NCI-H2227 (cell line): ENCODE results near the gene ARHGAP9.
"Not testable (repeated sequence)": the region's sequence is repeated elsewhere in the genome, so short reads cannot be mapped to it uniquely, and the experiment has no call there.

Source experiments
- DNase-seq: peaks from one replicate; lab custom pipeline; 2025; ENCODE audit not compliant: unreplicated experiment; lab: John Stamatoyannopoulos, UW

The ARHGAP9 gene

DNA sequence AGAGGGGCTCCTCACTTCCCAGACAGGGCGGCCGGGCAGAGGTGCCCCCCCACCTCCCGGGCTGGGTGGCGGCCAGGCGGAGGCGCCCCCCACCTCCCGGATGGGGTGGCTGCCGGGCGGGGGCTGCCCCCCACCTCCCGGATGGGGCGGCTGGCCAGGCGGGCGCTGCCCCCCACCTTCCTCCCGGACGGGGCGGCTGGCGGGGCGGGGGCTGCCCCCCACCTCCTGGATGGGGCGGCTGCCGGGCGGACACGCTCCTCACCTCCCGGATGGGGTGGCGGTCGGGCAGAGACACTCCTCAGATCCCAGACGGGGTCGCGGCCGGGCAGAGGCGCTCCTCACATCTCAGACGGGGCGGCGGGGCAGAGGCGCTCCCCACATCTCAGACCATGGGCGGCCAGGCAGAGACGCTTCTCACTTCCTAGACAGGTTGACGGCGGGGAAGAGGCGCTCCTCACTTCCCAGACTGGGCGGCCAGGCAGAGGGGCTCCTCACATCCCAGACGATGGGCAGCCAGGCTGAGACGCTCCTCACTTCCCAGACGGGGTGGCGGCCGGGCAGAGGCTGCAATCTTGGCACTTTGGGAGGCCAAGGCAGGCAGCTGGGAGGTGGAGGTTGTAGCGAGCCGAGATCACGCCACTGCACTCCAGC is 15.5 kb upstream of the ARHGAP9 start:
- not testable (repeated sequence) for DNase-seq

DNA sequence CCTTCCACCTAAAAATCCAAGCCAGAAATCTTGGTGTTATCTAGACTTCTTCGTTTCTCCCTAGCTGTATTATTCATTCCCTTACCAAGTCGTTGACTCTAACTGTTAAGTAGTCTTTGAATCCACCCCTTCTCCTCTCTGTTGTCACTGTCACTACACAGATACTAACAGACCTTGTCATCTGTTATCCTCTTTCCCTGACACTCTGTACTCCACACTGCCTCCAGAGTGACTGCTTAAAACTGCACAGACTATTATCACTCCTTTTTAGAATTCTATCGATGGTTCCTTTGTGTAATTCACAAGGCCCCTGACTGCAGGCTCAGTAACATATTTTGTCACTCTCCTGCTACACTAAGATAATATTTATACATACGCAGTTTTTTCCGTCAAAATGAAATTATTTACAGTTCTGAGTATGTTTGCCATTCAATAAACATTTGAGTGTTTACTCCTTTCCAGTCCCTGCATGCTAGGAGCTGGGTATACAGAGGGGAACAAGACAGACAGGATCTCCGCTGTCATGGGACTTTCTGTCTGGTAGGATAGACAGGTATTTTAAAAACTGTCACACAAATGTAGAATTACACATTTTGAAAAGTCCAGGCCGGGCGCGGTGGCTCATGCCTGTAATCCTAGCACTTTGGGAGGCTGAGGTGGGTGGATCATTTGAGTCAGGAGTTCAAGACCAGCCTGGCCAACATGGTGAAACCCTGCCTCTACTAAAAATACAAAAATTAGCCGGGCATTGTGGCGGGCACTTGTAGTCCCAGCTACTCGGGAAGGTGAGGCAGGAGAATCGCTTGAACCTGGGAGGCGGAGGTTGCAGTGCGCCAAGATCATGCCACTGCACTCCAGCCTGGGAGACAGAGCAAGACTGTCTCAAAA is 12.0 kb upstream of the ARHGAP9 start:
- DNase-seq: peak; percentile 6

DNA sequence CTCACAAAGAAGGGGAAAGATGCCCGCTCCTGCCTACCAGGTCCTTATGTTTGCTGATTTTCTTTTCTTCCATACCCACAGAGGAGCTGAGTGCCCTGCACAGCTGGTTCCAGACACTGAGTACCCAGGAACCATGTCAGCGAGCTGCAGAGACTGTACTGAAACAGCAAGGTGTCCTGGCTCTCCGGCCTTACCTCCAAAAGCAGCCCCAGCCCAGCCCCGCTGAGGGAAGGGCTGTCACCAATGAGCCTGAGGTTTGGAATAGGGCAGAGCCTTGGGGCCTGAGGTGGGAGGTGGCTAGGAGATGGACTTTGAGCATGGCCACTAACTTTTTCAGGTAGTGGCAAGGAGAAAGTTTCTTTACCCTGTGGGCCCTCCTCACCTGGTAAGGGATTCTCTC is 10.5 kb upstream of the ARHGAP9 start:
- DNase-seq: no peak

DNA sequence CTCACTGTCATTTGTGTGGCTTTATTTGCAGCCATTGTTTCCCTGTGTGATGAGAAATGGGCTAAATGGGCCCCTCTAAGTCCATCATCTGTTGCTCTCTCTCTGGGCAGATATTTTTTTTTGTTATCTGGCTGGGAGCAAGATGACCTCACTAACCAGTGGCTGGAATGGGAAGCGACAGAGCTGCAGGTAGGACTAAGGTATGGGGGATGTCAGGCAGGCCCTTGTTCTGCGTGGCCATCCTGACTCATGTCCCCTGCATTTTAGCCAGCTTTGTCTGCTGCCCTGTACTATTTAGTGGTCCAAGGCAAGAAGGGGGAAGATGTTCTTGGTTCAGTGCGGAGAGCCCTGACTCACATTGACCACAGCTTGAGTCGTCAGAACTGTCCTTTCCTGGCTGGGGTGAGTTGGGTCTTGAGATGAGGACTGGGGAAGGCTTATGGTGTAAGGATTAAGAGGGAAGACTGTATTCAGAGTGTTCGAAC is 9.5 kb upstream of the ARHGAP9 start:
- DNase-seq: no peak

DNA sequence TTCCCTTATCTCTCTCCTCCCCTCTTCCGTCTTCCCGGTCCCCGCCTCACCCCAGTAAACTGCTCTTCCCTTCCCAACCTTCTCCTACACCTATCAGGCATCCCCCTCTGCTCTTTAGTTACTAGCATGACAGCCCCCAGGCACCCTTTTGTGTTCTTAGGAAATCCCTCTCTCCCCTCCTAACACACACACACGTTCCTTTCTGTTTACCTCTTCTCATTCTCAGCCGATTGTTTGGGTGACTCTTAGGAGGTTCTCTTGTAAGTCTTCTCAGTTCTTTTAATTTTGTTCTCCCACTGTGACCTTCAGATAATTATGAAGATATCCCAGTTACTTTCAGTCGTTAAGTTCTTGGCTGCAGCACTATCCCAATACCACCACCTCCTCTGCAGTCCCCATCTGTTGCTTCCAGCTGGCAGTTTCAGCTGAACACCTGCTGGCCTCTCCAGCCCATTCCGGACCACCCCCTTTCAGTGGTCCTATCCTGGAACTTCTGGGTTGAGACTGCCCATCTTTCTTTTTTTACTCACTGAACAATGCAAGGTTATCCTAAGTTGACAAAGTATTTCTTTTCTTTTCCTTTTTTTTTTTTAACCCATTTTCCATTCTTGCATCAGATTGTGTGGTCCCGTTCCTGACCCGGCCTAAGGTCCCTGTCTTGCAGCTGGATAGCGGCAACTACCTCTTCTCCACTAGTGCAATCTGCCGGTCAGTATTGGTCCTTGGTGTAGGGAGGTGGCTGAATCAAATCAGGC is 8.9 kb upstream of the ARHGAP9 start:
- DNase-seq: no peak

DNA sequence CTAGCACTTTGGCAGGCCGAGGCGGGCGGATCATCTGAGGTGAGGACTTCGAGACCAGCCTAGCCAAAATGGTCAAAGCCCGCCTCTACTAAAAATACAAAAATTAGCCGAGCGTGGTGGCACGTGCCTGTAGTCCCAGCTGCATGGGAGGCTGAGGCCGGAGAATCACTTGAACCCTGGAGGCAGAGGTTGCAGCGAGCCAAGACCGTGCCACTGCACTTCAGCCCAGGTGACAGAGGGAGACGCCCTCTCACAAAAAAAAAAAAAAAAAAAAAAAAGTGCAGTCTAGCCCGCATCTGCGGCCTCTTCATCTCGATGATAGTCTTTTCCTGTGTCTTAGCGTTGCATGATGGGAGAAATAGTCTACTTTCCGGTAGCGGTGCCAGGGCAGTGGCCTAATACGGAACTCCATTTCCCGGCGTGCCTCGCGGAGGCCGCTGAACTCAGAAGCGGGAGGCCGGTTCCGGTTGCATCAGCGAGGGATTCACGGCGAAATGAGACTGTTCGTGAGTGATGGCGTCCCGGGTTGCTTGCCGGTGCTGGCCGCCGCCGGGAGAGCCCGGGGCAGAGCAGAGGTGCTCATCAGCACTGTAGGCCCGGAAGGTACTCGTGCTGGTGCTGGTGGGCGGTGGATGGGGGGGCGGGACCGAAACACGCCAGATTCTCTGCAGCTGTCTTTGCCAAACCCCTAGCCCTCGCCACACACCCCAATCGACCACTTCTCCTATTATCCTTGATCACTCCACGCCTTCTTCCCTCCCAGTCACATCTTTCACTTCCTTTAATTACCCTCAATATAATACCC is 8.1 kb upstream of the ARHGAP9 start, which contains the start of gene MARS1:
Gene MARS1, plus strand, starts transcription at position 472 of the 805 bp plus-strand sequence. Its CDS starts 23 bp downstream, at position 495.
- peak; percentile 93 for DNase-seq

DNA sequence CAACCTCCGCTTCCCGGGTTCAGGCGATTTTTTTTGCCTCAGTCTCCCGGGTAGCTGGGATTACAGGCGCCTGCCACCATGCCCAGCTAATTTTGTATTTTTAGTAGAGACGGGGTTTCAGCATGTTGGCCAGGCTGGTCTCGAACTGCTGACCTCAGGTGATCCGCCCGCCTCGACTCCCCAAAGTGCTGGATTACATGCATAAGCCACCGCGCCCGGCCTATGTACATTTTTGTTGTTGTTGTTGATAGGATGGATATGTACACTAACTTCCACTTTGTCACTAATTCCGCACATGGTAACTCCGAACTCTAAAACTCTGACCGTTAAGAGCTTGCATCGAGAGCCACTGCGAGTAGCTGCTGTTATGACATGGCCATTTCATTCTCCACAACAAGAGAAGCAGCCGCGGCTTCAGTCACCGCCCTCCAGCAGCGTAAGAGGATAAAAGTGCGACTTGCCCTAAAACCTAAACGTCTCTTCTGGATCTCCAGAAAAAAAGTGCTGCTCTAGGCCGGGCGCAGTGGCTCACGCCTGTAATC is 7.5 kb upstream of the ARHGAP9 start:
- DNase-seq: no peak

DNA sequence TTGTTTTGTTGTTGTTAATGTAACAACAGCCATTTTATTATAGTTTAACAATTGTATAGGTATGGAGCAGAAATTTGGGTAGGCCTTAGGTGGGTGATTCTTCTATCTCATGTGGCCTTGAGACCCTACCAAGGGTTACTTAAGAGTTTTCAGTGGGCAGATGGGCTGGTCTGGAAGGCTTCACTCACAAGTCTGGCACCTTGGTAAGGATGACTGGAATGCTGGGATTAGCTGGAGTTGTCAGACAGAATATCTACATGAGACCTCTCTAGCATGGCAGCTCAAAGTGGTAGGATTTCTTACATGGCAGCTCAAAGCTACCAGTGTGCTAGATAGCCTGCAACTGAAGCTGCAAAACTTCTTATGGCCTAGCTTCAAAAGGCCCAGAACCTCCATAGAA is 6.0 kb upstream of the ARHGAP9 start:
- no peak for DNase-seq

DNA sequence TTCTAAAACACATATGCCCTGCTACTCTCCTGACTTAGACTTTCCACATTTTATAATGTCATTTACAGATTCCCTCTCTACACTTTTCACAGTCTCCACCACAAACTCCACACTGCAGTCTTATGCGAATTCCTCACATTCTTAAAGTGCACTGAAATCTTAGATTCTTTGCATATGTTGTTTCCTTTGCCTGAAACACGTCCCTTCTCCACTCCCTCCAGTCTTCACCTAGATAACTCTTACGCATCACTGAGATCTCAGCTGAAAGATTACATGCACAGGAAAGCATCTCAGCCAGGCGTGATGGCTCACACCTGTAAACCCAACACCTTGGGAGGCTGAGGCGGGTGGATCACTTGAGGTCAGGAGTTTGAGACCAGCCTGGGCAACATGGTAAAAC is 3.8 kb upstream of the ARHGAP9 start:
- DNase-seq: no peak

DNA sequence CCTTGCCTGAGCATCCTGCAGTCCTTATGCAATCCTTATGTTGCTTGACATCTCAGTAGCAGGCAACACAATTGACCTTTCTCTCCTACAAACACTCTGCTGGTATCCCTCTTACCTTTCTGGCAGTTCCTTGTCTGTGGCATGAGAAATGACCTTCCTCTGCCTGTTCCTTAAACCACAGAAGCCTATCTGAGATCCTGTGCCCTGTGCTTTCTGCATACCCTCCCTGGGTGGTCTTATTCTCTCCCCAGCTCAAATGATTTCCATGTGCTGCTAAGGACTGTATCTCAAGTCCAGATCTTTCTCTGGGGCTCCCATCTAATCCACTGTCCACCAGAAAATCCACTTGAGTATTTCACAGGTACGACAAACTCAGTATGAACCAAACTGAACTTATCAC is 2.0 kb upstream of the ARHGAP9 start:
- DNase-seq: no peak

DNA sequence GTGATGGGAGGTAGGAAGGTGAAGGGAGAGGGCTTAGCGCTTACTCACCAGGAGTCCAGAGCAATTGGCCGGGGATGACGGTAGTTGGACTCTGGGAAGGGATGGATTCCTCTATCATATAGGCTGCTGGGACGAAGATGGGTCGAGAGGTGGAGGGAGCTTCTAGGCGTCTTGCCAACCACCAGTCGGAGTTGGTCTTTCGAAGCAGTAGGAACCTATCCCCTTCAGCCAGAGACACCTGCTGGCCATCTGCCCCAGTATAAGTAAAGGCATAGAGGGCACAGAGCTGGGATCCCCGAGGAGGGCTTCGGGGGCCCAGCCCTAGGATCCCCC is 657 bp downstream of the ARHGAP9 start:
- no peak for DNase-seq

DNA sequence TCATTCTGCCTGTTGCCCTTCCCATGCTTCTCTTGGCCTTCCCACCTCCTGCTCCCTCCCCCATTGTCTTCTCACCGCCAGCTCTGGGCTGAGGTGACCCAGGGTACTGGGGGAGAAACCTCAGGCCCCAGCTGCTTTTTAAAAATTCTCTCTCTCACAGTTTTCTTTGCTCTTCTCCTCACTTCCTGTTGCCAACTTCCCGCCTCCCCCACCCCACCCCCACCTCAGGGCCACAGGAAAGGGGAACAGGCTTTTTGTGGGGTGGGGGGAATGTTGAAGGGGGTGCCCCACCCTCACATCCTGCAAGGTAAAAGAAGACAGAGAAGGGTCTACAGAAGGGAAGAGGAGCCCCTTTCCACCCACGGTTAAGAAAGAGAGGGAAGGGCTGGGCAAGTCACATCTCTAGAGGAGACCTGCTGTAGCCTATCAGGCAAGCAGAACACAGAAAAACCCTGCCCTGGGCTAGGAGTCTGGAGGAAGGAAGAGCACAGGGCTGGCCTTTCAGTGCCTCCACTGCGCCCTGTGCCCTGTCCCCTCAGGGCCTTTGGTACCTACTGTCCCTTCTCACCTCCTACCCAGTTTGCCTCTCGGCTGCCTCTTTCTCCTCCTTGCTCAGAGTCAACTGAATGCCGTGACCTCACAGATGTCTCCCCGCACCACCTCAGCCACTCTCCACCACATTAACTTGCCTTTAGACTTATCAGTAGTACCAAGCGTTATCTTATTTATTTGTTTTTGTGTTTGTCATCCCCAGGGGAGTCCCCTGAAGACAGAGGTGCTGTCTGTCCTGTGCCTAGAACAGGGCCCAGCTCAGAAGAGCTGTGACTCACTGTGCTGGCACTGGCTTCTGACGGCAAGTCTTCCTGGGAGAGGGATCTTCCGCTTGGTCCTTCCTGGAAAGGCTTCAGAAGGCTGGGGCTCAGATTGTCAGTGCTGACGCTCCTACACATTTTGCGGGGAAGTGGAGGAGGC is 1.7 kb downstream of the ARHGAP9 start:
- no peak for DNase-seq

DNA sequence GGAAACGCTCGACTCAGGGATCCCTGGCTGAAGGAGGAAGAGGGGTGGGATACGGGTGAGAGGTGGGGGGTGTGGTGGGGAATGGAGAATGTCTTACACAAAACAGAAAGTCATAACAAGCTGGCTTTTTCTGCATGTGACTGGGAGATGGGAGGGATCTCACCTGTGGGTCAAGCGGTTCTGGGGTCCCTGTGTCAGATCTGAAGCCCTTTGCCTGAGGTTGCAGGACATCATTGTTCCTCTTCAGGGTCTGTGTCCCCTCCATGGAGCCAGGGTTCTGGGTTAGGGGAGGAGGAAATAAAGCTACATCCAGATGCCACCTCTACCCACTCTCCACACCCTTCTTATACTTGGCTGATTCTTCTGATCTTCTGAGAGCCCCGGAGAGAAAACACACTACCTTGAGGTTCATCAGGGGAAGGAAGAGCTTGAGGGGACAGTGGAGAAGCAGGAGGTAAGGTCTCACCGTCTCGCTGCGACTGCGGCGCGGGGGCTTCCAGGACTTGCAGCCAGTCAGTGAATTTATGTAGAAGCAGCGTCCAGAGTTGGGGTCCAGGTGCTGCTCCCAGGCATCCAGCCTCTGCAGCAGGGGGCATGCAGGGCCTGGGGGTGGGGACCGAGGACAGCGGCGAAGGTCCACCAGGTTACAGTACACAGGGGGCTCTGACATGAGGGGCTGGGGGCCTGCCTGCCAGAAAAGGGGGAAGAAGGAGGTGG is 2.5 kb downstream of the ARHGAP9 start:
- DNase-seq: no peak

DNA sequence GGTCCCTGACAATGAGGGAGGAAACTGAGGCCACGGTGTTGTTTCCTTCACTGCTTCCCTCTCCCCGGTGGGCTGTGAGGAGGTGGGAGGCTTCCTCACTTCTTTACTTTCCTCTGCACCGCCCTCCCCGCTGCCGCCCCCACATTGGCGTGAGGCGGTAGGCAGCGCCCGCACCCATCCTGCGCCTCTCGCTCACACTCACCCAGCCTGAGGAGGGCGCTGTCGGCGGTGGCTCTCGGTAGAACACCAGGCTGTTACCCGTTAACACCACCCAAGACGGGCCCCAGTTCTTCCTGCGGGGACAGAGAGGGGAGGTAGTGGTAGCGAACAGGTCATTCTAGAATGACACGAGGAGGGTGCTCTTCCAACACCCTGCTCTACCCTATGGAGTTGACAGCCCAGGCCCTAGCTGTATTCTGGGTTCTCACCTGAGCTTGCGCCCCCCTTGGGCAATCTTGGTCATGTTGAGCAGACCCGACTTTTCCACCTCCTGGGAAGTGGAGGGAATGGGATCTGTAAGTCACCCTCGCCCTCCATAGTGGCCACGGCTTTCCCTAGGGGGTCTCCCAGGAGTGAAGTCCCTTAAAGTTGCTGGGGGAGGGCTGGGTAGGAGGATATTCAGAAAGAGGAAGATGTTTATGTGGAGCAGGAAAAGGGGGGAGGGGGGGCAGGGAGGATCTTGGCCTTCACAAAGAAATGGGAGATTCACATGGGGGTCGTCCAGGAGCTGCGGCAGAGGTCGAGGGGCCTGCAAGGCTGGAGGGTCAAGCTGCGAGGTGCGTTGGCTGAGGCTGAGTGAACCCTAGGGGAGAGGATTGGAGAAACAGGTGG is 3.3 kb downstream of the ARHGAP9 start:
- DNase-seq: no peak

DNA sequence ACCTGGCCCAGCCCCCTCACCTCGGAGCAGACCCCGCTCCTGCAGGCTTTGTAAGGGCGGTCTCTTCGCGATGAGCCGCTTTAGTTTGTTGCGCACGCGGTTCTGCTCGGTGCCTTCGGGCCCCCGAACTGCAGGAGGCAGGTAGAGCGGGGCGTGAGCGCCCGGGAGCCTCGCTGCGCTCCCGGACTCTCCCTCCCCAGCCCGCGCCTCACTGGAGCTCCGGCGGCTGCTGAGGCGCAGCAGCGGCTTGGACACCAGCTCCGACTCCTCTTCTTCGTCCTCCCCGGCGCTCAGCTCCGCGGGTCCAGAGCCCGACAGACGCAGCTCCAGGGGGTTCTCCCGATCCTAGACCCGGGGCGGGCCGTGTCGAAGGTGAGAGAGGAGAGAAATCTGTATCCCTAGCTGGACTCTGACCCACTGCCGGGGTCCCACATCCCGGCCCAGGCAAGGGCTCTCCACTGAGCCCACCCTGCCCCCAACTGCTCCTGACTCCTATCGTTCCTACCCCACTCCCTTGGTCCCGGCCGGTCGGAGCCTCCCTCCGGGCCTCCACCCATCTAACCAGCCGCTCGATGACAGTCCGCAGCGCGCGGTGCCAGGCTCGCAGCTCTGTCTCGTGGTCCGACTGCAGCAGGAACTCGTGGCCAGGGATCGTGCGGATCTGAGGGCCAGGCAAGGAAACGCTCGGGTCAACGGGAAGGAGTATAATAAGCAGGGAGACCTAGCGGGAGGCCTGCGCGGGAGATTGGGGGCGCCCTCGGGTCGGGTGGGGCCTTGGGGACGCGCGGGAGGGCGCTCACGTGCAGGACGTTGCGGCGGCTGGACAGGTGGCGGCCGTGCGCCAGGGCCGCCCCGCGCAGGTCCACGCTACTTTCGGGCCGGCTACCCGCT is 4.2 kb downstream of the ARHGAP9 start:
- DNase-seq: peak; percentile 14

DNA sequence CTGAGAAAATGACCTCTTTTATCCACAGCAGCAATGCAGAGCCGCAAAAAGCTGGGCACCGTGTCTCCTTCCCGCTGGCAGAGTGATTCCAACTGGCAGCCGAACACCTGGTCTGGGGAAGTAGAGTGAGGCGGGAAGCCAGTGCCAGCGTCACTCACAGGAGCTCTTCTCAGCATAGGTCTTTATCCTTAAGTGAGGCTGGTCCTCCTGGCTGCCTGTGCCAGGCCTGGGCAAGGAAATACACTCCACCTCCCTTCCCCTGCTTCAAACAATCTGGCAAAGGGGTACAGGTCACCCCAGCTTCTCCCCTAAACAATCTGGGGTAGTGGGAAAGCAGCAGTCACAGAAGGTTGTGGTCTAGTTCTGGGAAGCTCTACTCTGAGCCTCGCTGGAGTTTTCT is 4.8 kb downstream of the ARHGAP9 start:
- no peak for DNase-seq

DNA sequence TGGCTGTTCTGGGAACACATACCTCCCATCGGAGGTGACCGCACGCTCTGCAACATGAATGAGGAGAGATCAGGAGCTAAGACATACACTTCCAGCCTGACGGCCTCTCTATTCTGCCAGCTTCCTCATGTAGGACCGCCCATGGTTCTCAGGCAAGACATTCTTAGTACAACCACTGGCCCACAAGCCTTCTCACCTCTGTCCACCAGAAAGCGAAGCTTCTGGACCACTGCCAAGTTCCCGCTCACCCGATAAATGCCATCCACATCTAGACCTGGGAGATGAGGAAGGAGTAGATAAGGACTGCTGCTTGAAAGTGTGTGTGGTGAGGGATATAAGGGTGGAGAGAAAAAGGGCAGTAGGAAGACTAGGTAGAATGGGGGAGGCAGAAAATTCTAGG is 5.2 kb downstream of the ARHGAP9 start:
- DNase-seq: no peak
